Measurements from ENCODE around the gene ITIH1.

Gene ITIH1

GRCh38 chr3:52805270-52806039 lies 28.1 kb downstream of the ITIH1 start:
- no peak overlapping the region for H3K4me3 ChIP-seq (ENCODE audit: low read depth, low read length)
- no peak for TF ChIP-seq CTCF (conservative IDR thresholded peaks at IDR 0.05; ENCODE audit: low read depth, low read length)
- no peak for DNase-seq (ENCODE audit: low read depth)

GRCh38 chr3:52809149-52809548 lies 31.8 kb downstream of the ITIH1 start:
- no peak for DNase-seq (ENCODE audit: low read depth)
- no peak overlapping the region for H3K4me3 ChIP-seq (ENCODE audit: low read depth, low read length)
- TF ChIP-seq CTCF (conservative IDR thresholded peaks at IDR 0.05; ENCODE audit: low read depth, low read length): no peak

- TF ChIP-seq CTCF (conservative IDR thresholded peaks at IDR 0.05; ENCODE audit: low read depth, low read length): no peak
Observed at GRCh38 chr3:52809662-52810377, 32.4 kb downstream of the ITIH1 start.

GRCh38 chr3:52810923-52811322 lies 33.5 kb downstream of the ITIH1 start:
- H3K4me3 ChIP-seq (ENCODE audit: low read depth, low read length): no peak overlapping the region
- TF ChIP-seq CTCF (conservative IDR thresholded peaks at IDR 0.05; ENCODE audit: low read depth, low read length): no peak
- DNase-seq (ENCODE audit: low read depth): no peak

More at GRCh38 chr3:52809662-52810377, 32.4 kb downstream of the ITIH1 start:
- no peak for DNase-seq (ENCODE audit: low read depth)
- H3K4me3 ChIP-seq (ENCODE audit: low read depth, low read length): no peak overlapping the region

- TF ChIP-seq CTCF (conservative IDR thresholded peaks at IDR 0.05; ENCODE audit: low read depth, low read length): no peak
- no peak for DNase-seq (ENCODE audit: low read depth)
- H3K4me3 ChIP-seq (ENCODE audit: low read depth, low read length): no peak overlapping the region
Observed at GRCh38 chr3:52811452-52812011, 34.1 kb downstream of the ITIH1 start.

- no peak for TF ChIP-seq CTCF (conservative IDR thresholded peaks at IDR 0.05; ENCODE audit: low read depth, low read length)
- H3K4me3 ChIP-seq (ENCODE audit: low read depth, low read length): no peak overlapping the region
- no peak for DNase-seq (ENCODE audit: low read depth)
Observed at GRCh38 chr3:52813810-52814209, 36.4 kb downstream of the ITIH1 start.

All from choroid plexus epithelial cell (primary cell).